ENCODE data around the gene DNHD1. TPM values are rescaled to one million over a fixed set of nuclear protein-coding genes. Genes with fewer than 3 reads are reported as not detected.

DNHD1 gene
- total RNA-seq, 1 donor from 2014 or later = 8.2 TPM

GRCh38 chr11:6618117-6619003 is 121.3 kb downstream of the DNHD1 start:
- intact Hi-C loops (cut with DNase I) = no loop called here
- DNase-seq (ENCODE audit: low spot score) = peak; percentile 77

DNA sequence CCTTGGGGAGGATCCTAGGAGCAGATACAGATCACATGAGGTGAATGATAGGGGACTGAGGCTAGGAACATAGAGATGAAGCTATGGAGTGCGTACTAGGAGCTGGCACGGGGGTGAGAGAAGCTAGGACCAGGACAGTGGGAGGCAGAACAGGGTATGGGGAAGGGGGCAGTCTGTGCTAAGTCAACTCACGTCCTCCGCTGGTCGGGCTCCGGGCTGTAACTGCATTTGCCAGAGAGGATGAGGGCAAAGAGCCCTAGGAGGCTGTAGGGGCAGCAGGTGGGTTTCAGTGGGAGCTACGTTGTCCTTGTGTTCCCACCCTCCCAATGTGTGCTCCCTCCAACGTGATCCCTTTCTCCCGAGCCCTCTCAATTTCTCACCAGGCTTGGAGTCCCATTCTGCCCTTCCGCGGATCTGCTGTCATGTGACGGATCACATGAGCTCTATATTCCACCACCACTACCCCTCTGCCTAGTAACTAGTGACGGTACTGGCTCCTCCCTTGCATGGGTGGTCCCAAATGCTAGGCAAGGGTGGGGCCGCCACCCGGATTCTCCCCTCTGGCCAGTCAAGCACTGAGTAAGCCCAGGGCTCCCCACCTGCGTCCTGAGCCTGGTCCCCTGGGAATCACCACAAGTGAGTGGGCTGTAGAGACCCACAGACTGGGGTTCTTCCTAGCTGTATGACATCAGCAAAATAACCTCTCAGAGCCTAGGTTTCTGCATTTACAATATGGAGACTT is 122.1 kb downstream of the DNHD1 start, which contains the start of gene TPP1:
Gene TPP1 (minus strand): TSS at position 419 of the 742 bp plus-strand sequence. CDS start 22 bp downstream, at position 397.
- DNase-seq (ENCODE audit: low spot score) = peak; percentile 94
- intact Hi-C loops (cut with DNase I) = no loop called here

DNA sequence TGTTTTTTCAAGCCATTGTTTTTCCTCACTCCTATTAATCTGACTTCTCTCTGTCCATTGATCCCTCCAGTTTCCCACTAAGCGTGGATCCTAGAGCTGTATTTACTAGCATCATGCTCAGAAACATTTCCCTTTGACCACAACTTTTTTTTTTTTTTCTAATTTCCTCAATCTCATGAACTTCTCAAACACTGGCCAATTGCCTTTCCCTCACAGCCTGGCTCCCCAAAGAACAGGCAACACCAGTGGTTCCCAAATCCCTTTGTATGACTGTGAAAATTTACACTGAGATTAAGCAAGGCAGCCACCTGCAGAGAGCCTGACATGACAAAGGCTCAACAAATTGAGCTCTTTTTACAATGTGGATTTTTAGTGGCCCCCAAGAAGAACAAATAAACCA is 123.6 kb downstream of the DNHD1 start:
- DNase-seq (ENCODE audit: low spot score) = peak; percentile 36
- intact Hi-C loops (cut with DNase I) = no loop called here

Other genes starting within 250 kb of the DNHD1 start
- gene CCKBR, start 237.4 kb upstream of the DNHD1 start, total RNA-seq = not detected
- 77.6 TPM for gene CAVIN3, start 176.8 kb upstream of the DNHD1 start, total RNA-seq
- gene SMPD1, start 106.8 kb upstream of the DNHD1 start, total RNA-seq = 57.8 TPM
- 72.0 TPM for gene APBB1, start 78.2 kb upstream of the DNHD1 start, total RNA-seq
- 0.27 TPM for gene HPX, start 56.3 kb upstream of the DNHD1 start, total RNA-seq
- 11.7 TPM for gene TRIM3, start 23.3 kb upstream of the DNHD1 start, total RNA-seq
- 20.1 TPM for gene ARFIP2, start 15.9 kb upstream of the DNHD1 start, total RNA-seq
- 21.7 TPM for gene TIMM10B, start 15.8 kb upstream of the DNHD1 start, total RNA-seq
- gene RRP8, start 106.3 kb downstream of the DNHD1 start, total RNA-seq = 21.3 TPM
- 229 TPM for gene ILK, start 106.5 kb downstream of the DNHD1 start, total RNA-seq
- gene TAF10, start 114.9 kb downstream of the DNHD1 start, total RNA-seq = 126 TPM
- gene TPP1, start 122.1 kb downstream of the DNHD1 start, total RNA-seq = 72.0 TPM
- 9.2 TPM for gene DCHS1, start 158.5 kb downstream of the DNHD1 start, total RNA-seq
- gene MRPL17, start 186.1 kb downstream of the DNHD1 start, total RNA-seq = 39.5 TPM

Data from cardiac septum (tissue), 1 donor.